CD4-positive, alpha-beta T cell treated with Interferon gamma for 1 hour (primary cell): ENCODE data around the gene GLS.

Experiments
- DNase-seq: peaks from one replicate; pipeline ENCODE4 v3.0.0-alpha.2; 2020

Gene GLS

GRCh38 chr2:190889175-190889943 lies 8.7 kb downstream of the GLS start:
- no peak for DNase-seq

GRCh38 chr2:190891372-190891771 lies 10.8 kb downstream of the GLS start:
- no peak for DNase-seq

- DNase-seq = no peak
Measured at GRCh38 chr2:190891889-190892288, 11.3 kb downstream of the GLS start.

- no peak for DNase-seq
Measured at GRCh38 chr2:190893157-190893556, 12.5 kb downstream of the GLS start.

GRCh38 chr2:190896477-190896876 lies 15.9 kb downstream of the GLS start:
- no peak for DNase-seq

- DNase-seq = no peak
Measured at GRCh38 chr2:190903693-190904450, 23.3 kb downstream of the GLS start.

- no peak for DNase-seq
Measured at GRCh38 chr2:190904640-190905261, 24.1 kb downstream of the GLS start.

- no peak for DNase-seq
Measured at GRCh38 chr2:190908532-190908931, 27.9 kb downstream of the GLS start.

- DNase-seq = no peak
Measured at GRCh38 chr2:190909680-190910079, 29.1 kb downstream of the GLS start.

GRCh38 chr2:190910341-190911136 lies 29.9 kb downstream of the GLS start:
- DNase-seq = no peak

GRCh38 chr2:190911813-190912212 lies 31.2 kb downstream of the GLS start:
- DNase-seq = no peak

GRCh38 chr2:190912726-190913125 lies 32.1 kb downstream of the GLS start:
- DNase-seq = no peak

GRCh38 chr2:190913725-190914124 lies 33.1 kb downstream of the GLS start:
- DNase-seq = no peak

- no peak for DNase-seq
Measured at GRCh38 chr2:190916829-190917228, 36.2 kb downstream of the GLS start.

- no peak for DNase-seq
Measured at GRCh38 chr2:190920085-190920484, 39.5 kb downstream of the GLS start.

GRCh38 chr2:190922376-190922775 lies 41.8 kb downstream of the GLS start:
- no peak for DNase-seq

- no peak for DNase-seq
Measured at GRCh38 chr2:190927301-190927700, 46.7 kb downstream of the GLS start.

- DNase-seq = no peak
Measured at GRCh38 chr2:190929919-190930318, 49.3 kb downstream of the GLS start.

- DNase-seq = no peak
Measured at GRCh38 chr2:190930411-190930810, 49.8 kb downstream of the GLS start.

GRCh38 chr2:190932514-190932913 lies 51.9 kb downstream of the GLS start:
- no peak for DNase-seq

GRCh38 chr2:190933361-190933760 lies 52.7 kb downstream of the GLS start:
- no peak for DNase-seq

- no peak for DNase-seq
Measured at GRCh38 chr2:190935054-190935453, 54.4 kb downstream of the GLS start.

- DNase-seq = no peak
Measured at GRCh38 chr2:190938771-190939335, 58.2 kb downstream of the GLS start.
